HG02798 (cell line): ENCODE measurements around the gene PROSER3.
"Not testable (repeated sequence)": the region's sequence is repeated elsewhere in the genome, so short reads cannot be mapped to it uniquely, and the experiment has no call there.

Experiments
- ATAC-seq: cut with Tn5 transposase; IDR thresholded peaks from one replicate; pipeline ENCODE4 v1.9.1; 2021; ENCODE audit warnings: mild to moderate bottlenecking; ENCODE audit not compliant: unreplicated experiment, poor library complexity

The PROSER3 gene

GRCh38 chr19:35788205-35788960, 30.4 kb downstream of the PROSER3 start:
- ATAC-seq, result no peak

- ATAC-seq, result no peak
Observed at GRCh38 chr19:35789195-35789977, 31.4 kb downstream of the PROSER3 start.

GRCh38 chr19:35789978-35790944, 32.3 kb downstream of the PROSER3 start:
- no peak for ATAC-seq

- no peak for ATAC-seq
Observed at GRCh38 chr19:35790981-35791813, 33.2 kb downstream of the PROSER3 start.

- ATAC-seq, result no peak
Observed at GRCh38 chr19:35791814-35792279, 33.9 kb downstream of the PROSER3 start.

GRCh38 chr19:35792312-35792711, 34.3 kb downstream of the PROSER3 start:
- ATAC-seq, result no peak

- ATAC-seq, result no peak
Observed at GRCh38 chr19:35792888-35793287, 34.9 kb downstream of the PROSER3 start.

- no peak for ATAC-seq
Observed at GRCh38 chr19:35793381-35794165, 35.6 kb downstream of the PROSER3 start.

- ATAC-seq, result not testable (repeated sequence)
Observed at GRCh38 chr19:35795564-35795963, 37.6 kb downstream of the PROSER3 start.

GRCh38 chr19:35796645-35797542, 38.9 kb downstream of the PROSER3 start:
- ATAC-seq, result no peak

- ATAC-seq, result no peak
Observed at GRCh38 chr19:35797663-35798062, 39.7 kb downstream of the PROSER3 start.

GRCh38 chr19:35801828-35802227, 43.9 kb downstream of the PROSER3 start:
- ATAC-seq, result no peak

GRCh38 chr19:35805526-35806102, 47.6 kb downstream of the PROSER3 start:
- ATAC-seq, result no peak

- no peak for ATAC-seq
Observed at GRCh38 chr19:35806597-35806996, 48.6 kb downstream of the PROSER3 start.

GRCh38 chr19:35807633-35808032, 49.7 kb downstream of the PROSER3 start:
- ATAC-seq, result no peak

GRCh38 chr19:35811317-35812219, 53.6 kb downstream of the PROSER3 start:
- ATAC-seq, result no peak
